Stimulated activated CD8-positive, alpha-beta memory T cell treated with anti-CD3 and anti-CD28 coated beads, Interleukin-15, amount 100 ng/mL, for 24 hours (primary cell): ENCODE measurements around the gene PDIK1L.

Experiments used
- DNase-seq: peaks from one replicate; pipeline ENCODE4 v3.0.0-alpha.2; 2020; ENCODE audit warnings: low read depth

Gene PDIK1L

DNA sequence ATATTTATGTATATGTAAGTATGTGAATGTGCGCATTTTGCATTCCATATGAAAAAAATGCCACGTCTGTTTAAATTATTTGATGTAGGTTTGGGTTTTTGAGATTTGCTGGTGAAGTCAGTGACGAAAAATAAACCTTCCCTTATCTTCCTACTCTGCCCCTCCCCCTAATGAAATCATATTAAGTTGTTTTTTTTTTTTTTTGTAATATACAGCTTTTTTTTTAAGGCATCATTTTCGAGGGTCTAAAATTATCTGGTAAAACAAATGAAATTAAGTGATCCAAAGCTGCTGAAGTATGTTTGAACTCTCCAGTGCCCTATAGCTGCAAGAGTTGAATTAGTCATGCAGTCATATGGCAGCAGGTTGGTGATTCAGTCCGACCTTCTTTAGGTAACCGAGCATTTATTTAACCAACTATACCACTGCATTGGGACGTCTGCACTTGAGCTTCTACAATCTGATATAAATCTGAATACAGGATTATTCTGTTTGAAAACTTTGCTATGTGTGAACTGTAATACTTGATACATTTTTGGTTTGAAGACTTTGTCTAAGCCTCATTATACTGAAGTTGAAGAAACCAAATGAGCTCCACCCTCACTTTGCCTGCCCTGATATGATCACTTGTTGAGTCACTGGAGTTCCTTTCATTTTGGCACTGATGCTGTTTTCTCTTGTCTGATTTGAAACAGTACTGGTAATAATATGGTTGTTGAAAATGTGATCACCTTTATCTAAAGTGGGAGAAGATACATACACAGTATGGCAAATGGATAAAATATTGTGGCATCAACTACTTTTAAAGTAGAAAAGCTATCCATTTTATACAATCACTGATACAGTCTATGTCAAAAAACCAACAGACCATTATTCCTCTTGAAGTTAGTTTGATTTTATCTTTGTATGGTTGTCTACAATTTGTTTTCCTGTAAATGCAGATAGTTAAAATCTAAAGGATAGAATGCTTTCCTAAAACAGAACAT lies 11.7 kb downstream of the PDIK1L start:
- DNase-seq = no peak

DNA sequence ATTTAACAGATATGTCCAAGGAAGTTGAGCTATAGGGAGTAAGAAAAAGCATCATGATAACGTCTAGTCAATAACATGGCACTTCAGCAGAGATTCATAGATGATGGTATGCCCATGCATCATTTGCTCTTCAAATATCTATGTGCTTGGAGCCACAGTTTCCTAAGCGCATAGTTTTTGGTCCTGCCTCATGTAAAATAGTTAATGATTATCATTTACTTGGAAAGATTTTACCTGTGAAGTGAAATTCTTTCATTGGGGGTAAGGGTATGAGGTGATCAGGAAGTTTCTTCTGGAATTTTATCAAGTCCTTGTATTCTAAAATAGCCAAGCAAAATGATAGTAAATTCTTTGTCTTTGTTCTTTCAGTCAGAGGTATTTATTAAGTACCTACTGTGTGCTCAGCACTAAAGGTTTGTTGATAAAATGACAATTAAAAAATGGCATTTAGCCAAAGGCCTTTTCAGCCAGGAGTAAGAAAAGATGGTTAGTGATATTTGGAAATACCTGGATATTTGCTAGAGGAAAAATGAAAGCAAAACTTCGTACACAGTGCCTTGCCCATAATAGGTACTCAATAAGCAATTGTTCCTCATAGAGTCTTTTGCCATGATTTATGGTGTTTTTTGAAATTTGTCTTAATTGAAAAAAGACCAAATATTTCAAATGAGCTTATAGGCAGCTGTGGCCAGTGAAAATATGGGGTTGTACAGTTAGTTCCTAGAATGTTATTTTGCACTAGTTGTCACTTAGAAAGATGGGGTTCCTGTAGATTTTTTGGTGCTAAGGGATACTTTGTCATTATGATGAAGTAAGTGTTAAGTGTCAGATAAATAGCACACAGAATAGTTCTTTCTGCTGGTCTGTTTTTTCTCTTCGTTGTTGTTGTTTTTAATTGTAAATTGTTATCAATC lies 13.1 kb downstream of the PDIK1L start:
- DNase-seq = no peak

DNA sequence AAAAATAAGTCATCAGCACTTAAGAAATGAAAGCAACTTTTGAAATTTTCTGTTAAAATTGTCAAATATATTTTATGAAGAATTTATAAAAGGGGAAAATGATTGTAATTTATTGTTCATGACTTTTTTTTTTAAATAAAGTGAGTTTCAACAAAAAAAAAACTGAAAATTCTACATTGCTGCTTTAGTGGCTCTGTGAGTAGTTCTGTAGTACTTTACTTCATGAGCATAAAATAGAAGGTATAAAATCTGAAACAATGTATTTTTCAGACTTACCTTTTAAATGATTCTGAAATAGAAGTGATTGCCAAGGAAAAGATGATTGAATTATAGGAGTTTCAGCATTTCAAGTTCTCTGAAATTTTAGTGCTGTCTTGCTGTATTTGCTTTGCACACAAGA lies 13.8 kb downstream of the PDIK1L start:
- no peak for DNase-seq

DNA sequence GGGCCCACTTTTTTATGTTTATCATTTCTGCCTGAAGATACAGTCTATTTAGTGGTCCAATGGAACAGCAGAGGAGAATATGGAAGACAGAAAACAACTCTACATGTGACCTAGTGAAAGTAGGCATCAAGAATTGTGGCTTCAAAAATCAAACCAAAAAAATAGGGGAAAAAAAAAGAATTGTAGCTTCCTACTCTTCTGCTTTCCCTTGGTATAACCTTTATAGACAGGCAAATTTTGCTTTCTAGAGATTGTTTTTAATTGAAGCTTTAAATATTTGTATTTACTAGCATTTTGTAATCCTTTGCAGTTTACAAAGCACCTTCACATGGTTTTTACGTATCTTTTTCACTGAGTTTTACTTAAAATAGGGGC lies 14.3 kb downstream of the PDIK1L start:
- DNase-seq = no peak

DNA sequence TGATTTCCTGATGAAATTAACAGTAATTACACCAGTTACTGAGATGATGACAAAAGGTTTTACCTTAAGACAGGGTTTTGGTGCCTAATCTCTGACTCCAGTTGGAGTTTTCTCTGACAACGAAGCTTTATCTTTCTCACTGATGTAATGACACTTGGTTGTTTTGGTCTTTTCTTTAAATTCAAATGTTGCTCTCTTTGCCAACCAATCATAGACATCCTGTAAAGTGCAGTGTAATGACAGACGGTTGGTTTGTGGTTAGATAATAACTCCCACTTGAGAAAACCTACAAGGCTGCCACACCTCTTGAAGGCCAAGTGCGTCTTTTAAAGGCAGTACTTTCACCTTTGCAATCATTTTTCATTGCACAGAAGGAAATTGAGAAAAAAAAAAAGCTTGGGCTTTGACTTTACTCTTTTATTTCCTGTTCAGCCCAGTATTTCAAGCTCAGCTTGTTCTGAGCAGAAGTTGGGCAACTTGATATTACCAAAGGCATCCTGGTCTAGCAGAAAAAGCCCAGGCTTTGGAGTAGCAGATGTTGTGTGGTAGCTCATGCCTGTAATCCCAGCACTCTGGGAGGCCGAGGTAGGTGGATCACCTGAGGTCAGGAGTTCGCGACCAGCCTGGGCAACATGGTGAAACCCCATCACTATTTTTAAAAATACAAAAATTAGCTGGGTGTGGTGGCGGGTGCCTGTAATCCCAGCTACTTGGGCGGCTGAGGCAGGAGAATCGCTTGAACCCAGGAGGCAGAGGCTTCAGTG lies 14.9 kb downstream of the PDIK1L start:
- no peak for DNase-seq

DNA sequence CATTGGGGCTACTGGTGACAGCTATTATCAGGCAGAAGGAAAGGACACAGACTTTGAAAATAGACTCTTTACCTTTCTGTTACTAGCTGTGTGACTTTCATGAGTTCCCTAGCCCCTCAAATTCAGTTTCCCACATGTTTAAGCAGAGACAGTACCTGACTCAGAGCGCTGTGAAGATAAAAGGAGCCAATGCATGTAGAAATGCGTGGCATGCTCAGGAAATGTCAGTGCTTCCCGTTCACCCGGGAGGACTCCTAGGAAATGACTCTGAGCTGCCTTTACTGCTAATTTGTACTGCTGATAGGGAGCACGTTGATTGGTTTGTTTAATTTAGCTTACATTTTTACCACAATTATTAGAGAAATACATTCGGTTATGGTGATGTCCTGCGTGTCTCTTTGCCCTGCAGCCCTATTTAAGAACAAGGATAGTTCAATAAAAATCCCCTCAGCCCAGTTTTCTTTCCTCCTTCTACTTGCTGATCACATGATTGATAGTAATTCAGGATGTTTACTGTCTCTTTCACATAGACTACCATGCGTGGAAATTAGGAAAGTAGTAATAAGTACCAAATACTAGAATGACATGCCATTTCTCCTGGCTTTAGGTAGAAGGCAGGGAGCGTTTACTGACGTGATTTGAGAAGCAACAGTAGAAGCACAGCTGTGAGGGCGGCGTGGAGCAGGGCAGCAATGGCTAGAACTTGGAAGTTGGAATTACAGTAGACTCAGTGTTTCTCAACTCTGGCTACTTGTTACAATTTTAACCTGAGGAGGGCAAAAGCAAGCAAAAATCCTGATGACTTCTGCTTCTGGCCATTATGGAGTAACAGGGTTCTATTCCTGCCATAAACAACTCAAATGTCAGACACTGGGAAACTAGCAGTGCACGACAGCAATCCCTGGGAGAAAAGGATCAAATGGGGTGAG lies 15.9 kb downstream of the PDIK1L start:
- DNase-seq = no peak

DNA sequence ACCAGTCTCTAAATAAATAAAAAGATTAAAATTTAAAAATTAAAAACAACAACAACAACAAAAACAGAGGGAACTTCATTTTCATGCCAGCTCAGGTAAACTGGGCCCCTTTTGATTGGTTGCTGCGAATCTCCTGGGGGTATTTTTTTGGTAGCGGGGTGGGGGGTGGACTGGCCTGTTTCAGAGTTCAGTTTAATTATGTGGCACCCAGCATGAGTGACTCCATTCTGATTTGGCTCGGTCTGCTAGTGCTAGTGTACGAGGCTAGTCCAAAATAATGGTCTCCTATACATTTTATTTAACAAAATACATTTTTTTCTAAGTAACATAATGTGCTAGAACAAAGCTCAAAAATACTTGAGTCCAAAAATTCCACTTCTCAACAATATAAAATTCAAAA lies 18.2 kb downstream of the PDIK1L start:
- DNase-seq = no peak

DNA sequence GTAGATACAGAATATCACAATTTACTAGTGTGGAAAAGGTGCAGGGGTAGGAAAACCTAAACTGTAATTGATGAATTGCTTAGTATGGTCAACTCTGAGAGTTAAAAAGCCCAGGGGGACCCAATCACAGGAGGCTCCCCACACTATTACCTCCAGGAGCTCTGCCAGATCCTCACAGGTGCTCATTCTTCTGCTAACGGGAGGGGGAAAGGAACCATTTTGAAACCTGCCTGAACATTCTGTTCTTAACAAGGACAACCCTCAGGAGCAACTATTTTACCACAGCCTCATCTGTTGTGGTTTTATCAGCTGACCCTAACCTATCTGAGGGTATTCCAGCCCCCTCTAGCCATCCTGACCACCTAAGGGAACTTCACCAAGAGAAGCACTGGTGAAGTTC lies 19.1 kb downstream of the PDIK1L start:
- DNase-seq = no peak

DNA sequence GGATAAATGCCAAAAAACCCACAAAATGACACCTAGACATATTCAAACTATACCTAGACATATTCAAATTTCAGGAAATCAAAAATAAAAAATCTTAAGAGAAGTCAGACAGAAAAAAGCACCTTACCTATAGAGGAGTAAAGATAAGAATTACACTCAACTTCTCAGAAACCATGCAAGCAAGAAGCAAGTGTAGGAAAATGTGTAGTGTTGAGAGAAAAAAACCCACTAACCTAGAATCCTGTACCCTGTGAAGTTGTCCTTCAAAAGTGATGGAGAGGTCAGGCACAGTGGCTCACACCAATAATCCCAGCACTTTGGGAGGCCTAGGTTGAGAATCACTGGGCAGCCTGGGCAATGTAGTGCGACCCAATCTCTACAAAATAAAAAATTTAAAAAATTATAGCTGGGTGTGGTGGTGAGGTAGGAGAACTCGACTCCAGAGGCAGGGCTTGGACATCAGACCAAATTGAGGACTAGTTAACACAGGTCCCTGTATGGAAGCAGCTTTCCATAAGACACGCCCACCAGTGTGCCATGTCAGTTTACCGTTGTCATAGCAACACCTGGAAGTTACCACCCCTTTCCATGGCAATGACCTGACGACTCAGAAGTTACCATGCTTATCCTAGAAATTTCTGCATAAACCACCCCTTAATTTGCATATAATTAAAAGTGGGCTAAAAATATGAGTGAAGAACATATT lies 20.7 kb downstream of the PDIK1L start:
- DNase-seq = no peak

DNA sequence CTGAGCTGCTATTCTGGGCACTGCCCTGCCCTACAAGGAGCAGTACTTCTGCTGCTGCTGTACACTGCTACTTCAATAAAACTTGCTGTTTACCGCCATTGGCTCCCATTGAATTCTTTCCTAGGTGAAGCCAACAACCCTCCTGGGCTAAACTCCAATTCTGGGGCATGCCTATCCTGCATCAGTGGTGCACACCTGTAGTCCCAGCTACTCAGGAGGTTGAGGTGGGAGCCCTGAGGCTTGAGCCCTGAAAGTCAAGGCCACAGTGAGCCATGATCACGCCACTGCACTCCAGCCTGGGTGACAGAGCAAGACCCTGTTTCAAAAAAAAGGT lies 21.2 kb downstream of the PDIK1L start:
- no peak for DNase-seq

DNA sequence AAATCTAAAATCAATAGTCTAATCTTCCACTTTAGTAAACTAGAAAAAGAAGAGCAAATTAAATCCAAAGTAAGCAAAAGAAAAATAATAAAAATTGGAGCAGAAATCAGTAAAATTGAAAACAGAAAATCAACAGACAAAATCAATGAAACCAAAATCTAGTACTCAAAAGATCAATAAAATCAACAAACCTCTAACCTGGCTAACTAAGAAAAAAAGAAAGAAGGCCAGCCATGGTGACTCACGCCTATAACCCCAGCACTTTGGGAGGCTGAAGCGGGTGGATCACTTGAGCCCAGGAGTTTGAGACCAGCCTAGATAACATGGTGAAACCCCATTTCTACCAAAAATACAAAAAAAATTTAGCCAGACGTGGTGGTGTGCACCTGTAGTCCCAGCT lies 22.8 kb downstream of the PDIK1L start:
- no peak for DNase-seq

DNA sequence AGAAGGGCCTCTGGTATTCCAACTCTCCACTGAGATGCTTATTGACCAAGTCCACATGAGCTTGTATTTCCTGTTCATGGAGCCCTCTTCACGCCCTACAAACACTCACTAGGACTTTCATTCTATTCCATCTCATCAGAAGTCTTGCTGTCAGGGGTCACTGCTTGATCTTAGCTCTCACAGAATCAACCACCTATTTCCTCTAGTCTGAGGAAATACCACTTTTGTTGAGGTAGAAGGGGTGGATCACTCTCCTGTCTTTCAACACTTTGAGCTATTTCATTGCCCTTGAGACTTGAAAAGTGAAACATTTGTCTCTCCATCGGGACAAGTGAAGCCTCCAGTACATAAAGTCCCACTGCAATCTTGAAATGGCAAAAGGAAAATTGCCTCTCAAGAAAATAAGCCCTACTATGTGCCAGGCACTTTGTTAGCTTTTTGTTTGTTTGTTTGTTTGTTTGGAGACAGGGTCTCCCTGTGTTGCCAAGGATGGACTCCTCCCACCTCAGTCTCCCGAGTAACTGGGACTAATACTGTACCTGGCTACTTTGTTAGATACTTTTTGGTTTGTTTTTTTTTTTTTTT lies 27.4 kb downstream of the PDIK1L start:
- no peak for DNase-seq

DNA sequence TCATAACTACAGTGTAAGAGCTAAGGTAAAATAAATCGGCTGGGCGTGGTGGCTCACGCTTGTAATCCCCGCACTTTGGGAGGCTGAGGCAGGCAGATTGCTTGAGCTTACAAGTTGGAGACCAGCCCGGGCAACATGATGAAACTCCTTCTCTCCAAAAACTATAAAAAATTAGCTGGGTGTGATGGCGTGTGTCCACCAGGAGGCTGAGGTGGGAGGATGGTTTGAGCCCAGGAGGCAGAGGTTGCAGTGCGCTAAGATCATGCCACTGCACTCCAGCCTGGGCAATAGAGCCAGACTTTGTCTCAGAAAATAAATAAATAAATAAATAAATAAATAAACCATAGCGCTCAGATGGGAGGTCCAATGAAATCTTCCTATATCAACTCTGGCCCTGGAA lies 30.5 kb downstream of the PDIK1L start:
- DNase-seq = no peak

DNA sequence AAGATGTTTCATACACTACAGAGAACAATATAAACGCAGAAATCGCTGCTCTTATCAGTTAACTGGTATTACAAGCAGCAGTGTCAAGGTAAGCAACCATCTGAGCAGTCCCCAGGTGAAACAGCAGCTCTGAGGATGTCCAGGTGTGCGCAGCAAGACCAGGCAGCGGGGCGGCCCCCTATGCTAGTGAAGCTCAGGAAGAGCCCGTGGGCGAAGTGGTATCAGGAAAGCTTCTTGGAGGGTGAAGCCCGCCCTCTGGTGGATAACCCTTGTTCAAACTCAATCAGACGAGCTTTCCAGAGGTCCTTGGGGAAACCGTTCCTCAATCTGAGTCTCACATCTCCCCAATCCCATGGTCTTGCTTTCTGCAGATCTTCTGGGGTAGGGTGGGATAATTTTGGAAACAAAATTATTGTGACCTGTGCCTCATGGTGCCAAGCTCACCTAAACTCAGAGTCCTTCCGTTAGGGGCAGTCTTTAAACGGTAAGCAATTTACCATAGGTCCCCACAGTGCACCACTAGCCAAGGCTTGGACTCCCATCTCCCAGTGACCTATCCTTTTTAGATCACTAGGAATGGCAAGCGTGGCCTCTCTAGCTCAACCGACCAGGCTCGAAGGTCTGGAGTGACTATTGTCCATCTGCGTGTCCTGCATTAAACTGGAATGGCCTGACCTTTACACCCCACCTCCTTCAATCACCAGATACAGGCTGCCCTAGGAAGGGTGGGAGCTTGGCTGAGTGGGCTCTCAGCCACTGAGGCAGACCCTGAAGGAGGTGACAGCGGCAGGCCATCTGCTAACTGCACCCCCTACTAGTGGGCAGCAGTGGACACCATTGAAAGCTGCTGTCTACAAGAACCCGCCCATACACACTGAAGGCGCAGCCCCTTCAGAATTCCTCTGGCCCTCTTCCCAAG lies 33.7 kb downstream of the PDIK1L start:
- DNase-seq = no peak

DNA sequence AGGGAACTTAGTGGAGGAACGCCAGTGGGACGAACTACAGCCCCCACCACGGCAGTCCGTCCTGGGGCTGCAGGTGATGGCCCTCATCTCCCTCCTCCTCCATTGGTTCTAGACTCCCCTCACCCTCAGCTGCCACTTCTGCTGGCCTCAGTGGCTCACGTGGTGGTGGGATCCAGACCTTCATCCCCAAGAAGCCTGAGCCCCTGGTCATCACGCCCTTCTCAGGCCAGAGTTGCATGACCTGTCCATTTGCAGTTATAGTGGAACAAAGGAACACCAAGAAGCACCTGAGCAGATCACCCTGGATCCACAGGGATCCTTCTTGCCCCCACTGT lies 34.3 kb downstream of the PDIK1L start:
- DNase-seq = no peak

DNA sequence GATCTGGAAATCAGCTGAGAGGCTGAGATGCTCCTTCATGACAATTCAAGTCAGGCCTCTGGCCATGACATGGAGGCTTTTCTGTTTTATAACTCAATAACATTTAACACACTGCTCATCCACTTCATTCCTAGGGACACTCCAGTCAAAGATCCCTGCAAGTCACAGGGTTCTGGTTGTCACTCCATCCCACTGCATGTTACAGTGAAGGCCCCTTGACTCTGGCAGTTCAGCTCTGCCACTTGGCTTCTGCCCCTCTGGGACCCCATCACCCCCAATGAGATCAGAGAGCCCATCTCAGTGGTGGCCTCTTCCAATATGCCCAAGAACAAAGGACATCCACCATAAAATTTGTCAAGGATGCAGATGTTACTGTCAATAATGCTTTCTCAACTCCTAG lies 37.3 kb downstream of the PDIK1L start:
- no peak for DNase-seq

DNA sequence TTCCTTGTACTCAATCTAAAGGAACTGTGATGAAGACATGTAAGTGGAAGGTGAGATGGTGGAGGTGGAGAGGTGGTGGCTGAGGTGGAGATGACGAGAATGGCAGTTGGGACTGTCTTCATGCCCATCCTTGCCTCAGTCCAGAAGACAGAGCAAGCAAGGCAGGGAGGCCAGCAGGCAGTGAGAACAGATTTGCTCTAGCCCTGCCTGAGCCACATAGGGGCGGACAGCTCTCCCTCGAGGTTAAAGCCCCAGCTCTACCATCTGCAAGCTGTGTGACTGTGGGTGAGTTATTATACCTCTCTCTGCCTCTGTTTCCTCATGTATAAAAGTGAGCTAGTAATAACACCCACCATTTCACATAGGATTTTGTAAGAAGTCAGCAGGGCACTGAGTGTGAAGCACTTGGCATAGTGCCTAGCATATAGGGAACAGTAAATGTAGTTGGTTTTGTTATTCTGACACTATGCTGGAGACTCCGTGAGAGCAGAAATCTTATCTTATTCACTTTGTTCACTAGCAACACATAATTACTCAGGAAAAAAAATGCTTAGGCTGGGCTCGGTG lies 42.4 kb downstream of the PDIK1L start:
- DNase-seq = no peak

DNA sequence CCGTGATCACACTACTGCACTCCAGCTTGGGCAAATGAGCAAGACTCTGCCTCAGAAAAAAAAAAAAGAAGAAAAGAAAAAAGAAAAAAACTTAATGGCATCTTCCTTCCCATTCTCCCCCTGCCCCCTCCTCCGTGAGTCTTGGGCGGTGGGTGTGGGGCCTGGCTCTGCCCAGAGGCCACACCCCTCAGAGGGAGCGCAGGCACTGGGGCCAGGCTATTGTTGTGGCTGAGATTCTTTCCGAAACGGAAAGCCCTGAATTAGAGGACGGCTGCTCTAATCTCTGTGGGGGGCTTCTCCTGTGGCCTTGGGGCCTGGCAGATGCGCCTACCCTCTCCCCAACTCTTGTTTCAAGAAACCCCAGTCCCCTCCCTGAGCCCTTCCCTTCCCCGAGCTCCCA lies 43.1 kb downstream of the PDIK1L start:
- no peak for DNase-seq
